ENCODE measurements around the gene TRIM68.

The TRIM68 gene

GRCh38 chr11:4565371-4565770 is 42.7 kb downstream of the TRIM68 start:
- no peaks in the 10 kb centered on the region for H3K4me1 ChIP-seq (ENCODE audit: control insufficient read depth, insufficient read depth, low read length)
- no peaks in the 10 kb centered on the region for H3K27me3 ChIP-seq (ENCODE audit: control insufficient read depth, insufficient read depth, low read length, poor library complexity, severe bottlenecking)
- H3K36me3 ChIP-seq (ENCODE audit: control insufficient read depth, insufficient read depth, low read length), result no peaks in the 10 kb centered on the region
- H3K4me3 ChIP-seq (ENCODE audit: insufficient read depth, low read depth, low read length), result no peak overlapping the region
- no peaks in the 10 kb centered on the region for H3K9me3 ChIP-seq (ENCODE audit: control insufficient read depth, low read length)
- WGBS, 2 experiments, result 96 to 100% methylated on average over 2 to 3 of the region's 3 CpGs
- no peak overlapping the region for H3K27ac ChIP-seq (ENCODE audit: insufficient read depth, low read depth, low read length, poor library complexity, severe bottlenecking)

- H3K4me3 ChIP-seq (ENCODE audit: insufficient read depth, low read depth, low read length), result no peak overlapping the region
- no peaks in the 10 kb centered on the region for H3K9me3 ChIP-seq (ENCODE audit: control insufficient read depth, low read length)
- H3K27me3 ChIP-seq (ENCODE audit: control insufficient read depth, insufficient read depth, low read length, poor library complexity, severe bottlenecking), result no peaks in the 10 kb centered on the region
- 88 to 100% methylated on average over 1 of the region's 1 CpG for WGBS, 2 experiments
- H3K27ac ChIP-seq (ENCODE audit: insufficient read depth, low read depth, low read length, poor library complexity, severe bottlenecking), result no peak overlapping the region
- no peaks in the 10 kb centered on the region for H3K4me1 ChIP-seq (ENCODE audit: control insufficient read depth, insufficient read depth, low read length)
- no peaks in the 10 kb centered on the region for H3K36me3 ChIP-seq (ENCODE audit: control insufficient read depth, insufficient read depth, low read length)
Measured at GRCh38 chr11:4560467-4560866, 47.6 kb downstream of the TRIM68 start.

- Histone ChIP-seq H3K27ac (ENCODE audit: insufficient read depth, low read depth, low read length, poor library complexity, severe bottlenecking) (no peak overlapping the region), H3K9me3 (ENCODE audit: control insufficient read depth, low read length) (no peaks in the 10 kb centered on the region), H3K4me1 (ENCODE audit: control insufficient read depth, insufficient read depth, low read length) (no peaks in the 10 kb centered on the region), H3K4me3 (ENCODE audit: insufficient read depth, low read depth, low read length) (no peak overlapping the region), H3K36me3 (ENCODE audit: control insufficient read depth, insufficient read depth, low read length) (no peaks in the 10 kb centered on the region), H3K27me3 (ENCODE audit: control insufficient read depth, insufficient read depth, low read length, poor library complexity, severe bottlenecking) (no peaks in the 10 kb centered on the region)
- 73 to 82% methylated on average over 7 to 8 of the region's 8 CpGs for WGBS, 2 experiments
Measured at GRCh38 chr11:4559527-4560440, 48.2 kb downstream of the TRIM68 start.

- H3K4me1 ChIP-seq (ENCODE audit: control insufficient read depth, insufficient read depth, low read length), result no peaks in the 10 kb centered on the region
- WGBS, 2 experiments, result 82 to 85% methylated on average over 8 of the region's 8 CpGs
- no peaks in the 10 kb centered on the region for H3K9me3 ChIP-seq (ENCODE audit: control insufficient read depth, low read length)
- H3K36me3 ChIP-seq (ENCODE audit: control insufficient read depth, insufficient read depth, low read length), result no peaks in the 10 kb centered on the region
- H3K27me3 ChIP-seq (ENCODE audit: control insufficient read depth, insufficient read depth, low read length, poor library complexity, severe bottlenecking), result no peaks in the 10 kb centered on the region
- no peak overlapping the region for H3K4me3 ChIP-seq (ENCODE audit: insufficient read depth, low read depth, low read length)
- no peak overlapping the region for H3K27ac ChIP-seq (ENCODE audit: insufficient read depth, low read depth, low read length, poor library complexity, severe bottlenecking)
Measured at GRCh38 chr11:4551346-4551979, 56.6 kb downstream of the TRIM68 start.
